Upper lobe of right lung (tissue), 1 donor: ENCODE data around the gene AP4M1. TPM values are rescaled to one million over a fixed set of nuclear protein-coding genes. Genes with fewer than 3 reads are reported as not detected.

Experiments used
- ATAC-seq: fragments of 200-7000 bp; cut with Tn5 transposase; one replicate; pipeline ENCODE4 v1.9.1; 2020; ENCODE audit warnings: mild to moderate bottlenecking, moderate library complexity
- DNase-seq: peaks from one replicate; pipeline ENCODE4 v3.0.0-alpha.2; 2020
- H3K27ac ChIP-seq: fragments of 200-600 bp; one replicate; pipeline ENCODE4 v1.8.0; 2022
- H3K27me3 ChIP-seq: fragments of 200-600 bp; one replicate; pipeline ENCODE4 v1.8.0; 2022; ENCODE audit warnings: mild to moderate bottlenecking
- H3K36me3 ChIP-seq: fragments of 200-600 bp; one replicate; pipeline ENCODE4 v1.8.0; 2022
- H3K4me1 ChIP-seq: fragments of 200-600 bp; one replicate; pipeline ENCODE4 v1.8.0; 2022
- H3K4me3 ChIP-seq: fragments of 200-600 bp; one replicate; pipeline ENCODE4 v1.8.0; 2022; ENCODE audit warnings: mild to moderate bottlenecking
- H3K9me3 ChIP-seq: fragments of 200-600 bp; one replicate; pipeline ENCODE4 v1.8.0; 2022
- intact Hi-C: fragments of 100-400 bp; cut with DNase I; formaldehyde crosslinking; loops from one replicate; pipeline ENCODE4 v1.11.0; 2022
- long read RNA-seq: library from polyadenylated mRNA; unstranded; transcript quantifications from one replicate; pipeline ENCODE4 v2.0.0, GENCODE V29; 2021
- total RNA-seq: library from RNA; stranded (reverse); fragmentation: NEBNext Ultra II Directional; extraction: Animal tissue kit (Norgen Biotek cat#: 25700); gene quantifications from one replicate; pipeline ENCODE4 v1.2.1, GENCODE V29; 2021
- TF ChIP-seq, protein P1 (sequence below): fragments of 200-600 bp; IDR thresholded peaks from one replicate; pipeline ENCODE4 v1.8.0; 2022; ENCODE audit warnings: antibody characterized with exemption
- donor health status: DM: no; HTN: yes; CAD: no; lungs with severe emphysema.

Gene AP4M1, protein sequence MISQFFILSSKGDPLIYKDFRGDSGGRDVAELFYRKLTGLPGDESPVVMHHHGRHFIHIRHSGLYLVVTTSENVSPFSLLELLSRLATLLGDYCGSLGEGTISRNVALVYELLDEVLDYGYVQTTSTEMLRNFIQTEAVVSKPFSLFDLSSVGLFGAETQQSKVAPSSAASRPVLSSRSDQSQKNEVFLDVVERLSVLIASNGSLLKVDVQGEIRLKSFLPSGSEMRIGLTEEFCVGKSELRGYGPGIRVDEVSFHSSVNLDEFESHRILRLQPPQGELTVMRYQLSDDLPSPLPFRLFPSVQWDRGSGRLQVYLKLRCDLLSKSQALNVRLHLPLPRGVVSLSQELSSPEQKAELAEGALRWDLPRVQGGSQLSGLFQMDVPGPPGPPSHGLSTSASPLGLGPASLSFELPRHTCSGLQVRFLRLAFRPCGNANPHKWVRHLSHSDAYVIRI
- total RNA-seq, result 16.8 TPM
- long read RNA-seq, transcript AP4M1-201 (15 exons, 1,817 nt), result major isoform, 17 of 46 reads
- long read RNA-seq, partial matches to known transcripts, result 3 of 46 reads
- long read RNA-seq, other reads (novel, unspliced or antisense), result 24 of 46 reads

DNA sequence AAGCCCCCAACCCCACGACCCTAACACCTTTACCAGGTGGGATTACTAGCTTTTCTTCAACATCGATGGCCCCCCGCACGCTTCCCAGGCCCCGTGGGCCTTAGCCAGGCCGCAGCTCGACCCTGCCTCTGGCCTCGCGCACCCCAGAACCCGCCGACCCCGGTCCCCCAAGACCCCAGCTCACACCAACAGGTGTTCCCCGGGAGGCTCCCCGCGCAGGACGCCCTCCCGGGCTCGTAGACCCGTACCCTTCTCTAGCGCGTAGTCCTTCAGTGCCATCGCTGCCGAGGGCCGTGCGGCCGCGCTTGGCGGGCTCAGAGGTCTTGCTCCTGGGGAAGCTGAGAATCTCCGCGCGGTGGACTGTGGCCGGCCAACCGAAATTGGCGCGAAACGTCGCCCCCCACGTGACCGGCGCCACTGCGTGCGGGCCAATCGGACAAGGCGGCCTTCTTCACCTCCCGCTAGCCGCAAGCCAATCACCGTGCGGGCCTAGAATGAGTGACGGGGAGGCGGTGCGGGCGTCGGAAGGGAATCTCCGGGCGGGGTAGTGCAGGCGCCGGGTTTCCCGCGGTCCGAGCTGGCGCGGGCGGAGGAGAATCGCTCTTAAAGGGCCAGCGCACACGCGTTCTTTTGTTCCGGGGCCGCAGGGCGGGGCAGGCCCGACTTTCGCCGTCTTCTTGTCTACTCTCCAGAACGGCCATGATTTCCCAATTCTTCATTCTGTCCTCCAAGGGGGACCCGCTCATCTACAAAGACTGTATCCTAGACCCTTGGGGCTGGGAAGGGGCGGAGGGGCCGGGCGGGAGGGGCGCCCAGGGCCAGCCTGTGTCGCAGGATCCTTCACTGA lies at the start of gene AP4M1, which contains the start of gene MCM7:
AP4M1 (plus strand) TSS at position 628 of the 847 bp plus-strand sequence; CDS start at position 700, 72 bp downstream.
MCM7 (minus strand) TSS at position 382 of the 847 bp plus-strand sequence; CDS start at position 279, 103 bp downstream.
- peak; percentile 100 for DNase-seq
- H3K36me3 ChIP-seq, result peaks cover 57% of the 10 kb centered on the region
- peak within 1 kb of the TSS; percentile 97 for H3K4me3 ChIP-seq
- ATAC-seq, result peak; percentile 94
- peak within 1 kb of the TSS; percentile 94 for H3K27ac ChIP-seq
- H3K27me3 ChIP-seq, result no peaks in the 10 kb centered on the region
- no peaks in the 10 kb centered on the region for H3K9me3 ChIP-seq
- peaks cover 25% of the 10 kb centered on the region for H3K4me1 ChIP-seq
- intact Hi-C loops, result no loop called here
- TF ChIP-seq, protein P1, sequence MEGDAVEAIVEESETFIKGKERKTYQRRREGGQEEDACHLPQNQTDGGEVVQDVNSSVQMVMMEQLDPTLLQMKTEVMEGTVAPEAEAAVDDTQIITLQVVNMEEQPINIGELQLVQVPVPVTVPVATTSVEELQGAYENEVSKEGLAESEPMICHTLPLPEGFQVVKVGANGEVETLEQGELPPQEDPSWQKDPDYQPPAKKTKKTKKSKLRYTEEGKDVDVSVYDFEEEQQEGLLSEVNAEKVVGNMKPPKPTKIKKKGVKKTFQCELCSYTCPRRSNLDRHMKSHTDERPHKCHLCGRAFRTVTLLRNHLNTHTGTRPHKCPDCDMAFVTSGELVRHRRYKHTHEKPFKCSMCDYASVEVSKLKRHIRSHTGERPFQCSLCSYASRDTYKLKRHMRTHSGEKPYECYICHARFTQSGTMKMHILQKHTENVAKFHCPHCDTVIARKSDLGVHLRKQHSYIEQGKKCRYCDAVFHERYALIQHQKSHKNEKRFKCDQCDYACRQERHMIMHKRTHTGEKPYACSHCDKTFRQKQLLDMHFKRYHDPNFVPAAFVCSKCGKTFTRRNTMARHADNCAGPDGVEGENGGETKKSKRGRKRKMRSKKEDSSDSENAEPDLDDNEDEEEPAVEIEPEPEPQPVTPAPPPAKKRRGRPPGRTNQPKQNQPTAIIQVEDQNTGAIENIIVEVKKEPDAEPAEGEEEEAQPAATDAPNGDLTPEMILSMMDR, result no peak

DNA sequence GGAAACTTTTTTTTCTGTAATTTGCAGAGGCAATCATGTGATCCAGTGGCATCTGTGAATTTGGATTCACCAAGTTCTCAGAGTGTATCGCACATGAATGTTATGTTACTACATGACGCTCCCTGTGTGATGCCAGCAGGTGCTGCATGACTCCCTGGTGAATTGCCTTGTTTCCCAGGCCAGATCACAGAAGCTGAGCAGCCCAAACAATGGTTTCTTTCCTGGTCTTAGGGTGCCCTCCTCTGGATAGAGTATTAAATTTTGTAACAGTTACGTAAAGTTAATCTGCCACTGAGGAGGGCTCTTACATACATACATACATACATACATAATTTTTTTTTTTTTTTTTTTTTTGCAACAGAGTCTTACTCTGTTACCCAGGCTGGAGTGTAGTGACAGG lies 48.2 kb upstream of the AP4M1 start:
- intact Hi-C loops, result no loop called here
- H3K4me1 ChIP-seq, result peaks cover 7% of the 10 kb centered on the region
- peak; percentile 70 for ATAC-seq
- H3K36me3 ChIP-seq, result peaks cover 16% of the 10 kb centered on the region
- H3K9me3 ChIP-seq, result no peaks in the 10 kb centered on the region
- TF ChIP-seq, protein P1, result peak; percentile 34
- DNase-seq, result no peak
- no peak overlapping the region for H3K4me3 ChIP-seq
- H3K27me3 ChIP-seq, result no peaks in the 10 kb centered on the region
- no peak overlapping the region for H3K27ac ChIP-seq

DNA sequence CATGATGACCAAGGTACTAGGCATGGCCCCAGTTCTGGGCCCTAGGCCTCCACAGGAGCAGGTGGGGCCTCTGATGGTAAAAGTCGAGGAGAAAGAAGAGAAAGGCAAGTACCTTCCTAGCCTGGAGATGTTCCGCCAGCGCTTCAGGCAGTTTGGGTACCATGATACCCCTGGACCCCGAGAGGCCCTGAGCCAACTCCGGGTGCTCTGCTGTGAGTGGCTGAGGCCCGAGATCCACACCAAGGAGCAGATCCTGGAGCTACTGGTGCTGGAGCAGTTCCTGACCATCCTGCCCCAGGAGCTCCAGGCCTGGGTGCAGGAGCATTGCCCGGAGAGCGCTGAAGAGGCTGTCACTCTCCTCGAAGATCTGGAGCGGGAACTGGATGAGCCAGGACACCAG lies 44.4 kb upstream of the AP4M1 start:
- intact Hi-C loops, result no loop called here
- H3K36me3 ChIP-seq, result peaks cover 39% of the 10 kb centered on the region

DNA sequence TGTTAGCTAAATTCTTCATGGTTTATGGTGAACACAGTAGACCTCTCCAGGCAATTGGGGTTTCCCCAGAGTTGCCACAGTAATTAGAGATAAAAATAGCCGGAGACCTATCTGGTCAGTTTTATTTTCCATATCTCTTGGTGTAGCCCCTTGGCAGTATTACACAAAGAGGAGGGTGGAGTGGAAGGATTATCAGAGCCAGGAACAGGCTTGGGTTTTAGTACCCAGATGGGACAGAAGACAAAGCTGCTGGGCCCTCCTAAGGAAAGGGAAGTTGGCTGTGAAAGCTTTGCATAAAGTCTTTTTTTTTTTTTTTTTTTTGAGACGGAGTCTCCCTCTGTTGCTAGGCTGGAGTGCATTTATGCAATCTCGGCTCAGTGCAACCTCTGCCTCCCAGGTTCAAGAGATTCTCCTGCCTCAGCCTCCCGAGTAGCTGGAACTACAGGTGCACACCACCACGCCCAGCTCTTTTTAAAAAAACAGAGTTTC lies 42.1 kb upstream of the AP4M1 start:
- no peaks in the 10 kb centered on the region for H3K4me1 ChIP-seq
- H3K27ac ChIP-seq, result no peak overlapping the region
- TF ChIP-seq, protein P1, result no peak
- ATAC-seq, result no peak
- no peaks in the 10 kb centered on the region for H3K9me3 ChIP-seq
- intact Hi-C loops, result no loop called here
- no peak for DNase-seq
- no peak overlapping the region for H3K4me3 ChIP-seq
- H3K36me3 ChIP-seq, result peaks cover 60% of the 10 kb centered on the region
- H3K27me3 ChIP-seq, result no peaks in the 10 kb centered on the region

More for the DNA sequence above, 44.4 kb upstream of the AP4M1 start:
- ATAC-seq, result no peak
- TF ChIP-seq, protein P1, result no peak
- Histone ChIP-seq H3K4me1 (no peaks in the 10 kb centered on the region), H3K27me3 (no peaks in the 10 kb centered on the region), H3K9me3 (no peaks in the 10 kb centered on the region), H3K4me3 (no peak overlapping the region), H3K27ac (no peak overlapping the region)
- DNase-seq, result no peak

DNA sequence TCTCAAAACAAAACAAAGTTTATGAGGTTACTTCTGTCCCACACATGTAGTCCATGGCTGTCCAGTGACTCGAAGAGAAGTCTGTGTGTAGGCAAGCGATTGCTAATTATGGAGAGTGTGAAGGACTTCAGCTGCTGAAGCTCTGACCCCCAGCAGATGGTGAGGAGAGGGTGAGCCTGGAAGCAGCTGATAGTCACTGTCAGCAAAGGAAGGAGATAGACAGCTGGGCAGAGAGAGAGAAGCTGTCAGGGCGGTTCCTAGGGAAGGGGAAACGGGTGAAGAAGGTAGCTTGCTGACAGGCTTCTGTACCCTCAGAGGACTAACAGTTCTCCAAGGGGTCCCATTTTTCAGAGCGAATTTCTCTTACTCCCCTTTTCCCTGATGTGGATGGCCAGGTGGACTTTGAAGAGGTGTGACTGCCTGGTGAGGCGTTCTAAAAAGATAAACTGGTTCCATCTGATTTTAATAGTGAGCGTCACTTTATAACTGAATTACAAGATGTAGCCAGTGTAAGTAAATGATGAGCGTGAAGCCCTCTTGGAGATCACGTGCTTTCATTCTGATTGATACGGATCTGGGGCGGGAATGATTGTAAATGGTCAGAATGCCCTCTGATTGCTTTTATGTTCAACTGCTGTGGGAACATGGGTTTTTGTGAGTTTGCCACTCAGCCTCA lies 39.8 kb upstream of the AP4M1 start:
- H3K4me1 ChIP-seq, result peaks cover 6% of the 10 kb centered on the region
- DNase-seq (no peak), ATAC-seq (no peak)
- no peaks in the 10 kb centered on the region for H3K27me3 ChIP-seq
- peaks cover 62% of the 10 kb centered on the region for H3K36me3 ChIP-seq
- TF ChIP-seq, protein P1, result no peak
- no peak overlapping the region for H3K4me3 ChIP-seq
- H3K27ac ChIP-seq, result no peak overlapping the region
- H3K9me3 ChIP-seq, result no peaks in the 10 kb centered on the region
- intact Hi-C loops, result no loop called here
